Stimulated activated CD8-positive, alpha-beta memory T cell treated with anti-CD3 and anti-CD28 coated beads, Interleukin-12 subunit alpha, Interleukin-12 subunit beta, amount 100 ng/mL, for 24 hours (primary cell): ENCODE measurements around the gene ELK4.
A peak's percentile ranks its signal among the peaks of the same experiment; 100 is the strongest.
"Not testable (repeated sequence)": the region's sequence is repeated elsewhere in the genome, so short reads cannot be mapped to it uniquely, and the experiment has no call there.

Source experiments
- DNase-seq: peaks from one replicate; pipeline ENCODE4 v3.0.0-alpha.2; 2020; ENCODE audit errors: extremely low read depth

Gene ELK4

DNA sequence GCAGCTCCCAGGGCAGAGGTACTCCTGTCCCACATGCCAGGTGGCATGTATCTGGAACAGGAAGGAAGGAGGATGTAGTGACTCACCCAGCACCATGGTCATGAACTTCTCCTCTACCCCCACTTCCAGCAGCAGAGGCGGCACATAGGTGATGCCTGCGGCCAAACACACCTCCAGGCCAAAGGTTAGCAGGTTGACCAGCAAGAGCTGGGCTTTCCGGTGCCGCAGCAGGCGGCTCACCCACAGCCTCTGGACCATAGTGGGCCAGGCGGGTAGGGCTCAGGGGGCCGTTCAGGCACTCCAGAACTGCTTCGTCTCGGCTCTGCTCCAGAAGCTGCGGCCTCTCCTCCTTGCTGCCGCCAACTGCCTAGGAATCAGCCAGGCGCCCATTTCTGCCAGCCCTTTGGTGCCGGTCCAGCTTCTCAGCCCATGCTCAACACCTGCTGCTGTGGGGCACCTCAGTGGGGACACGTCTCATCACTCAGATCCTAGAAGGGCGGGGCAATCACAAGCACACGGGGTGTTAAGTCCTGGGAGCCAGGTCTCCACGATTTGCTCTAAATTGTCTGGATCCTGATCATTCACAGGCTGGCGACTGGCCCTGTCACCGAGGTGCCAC is 32.7 kb upstream of the ELK4 start:
- DNase-seq, result no peak

DNA sequence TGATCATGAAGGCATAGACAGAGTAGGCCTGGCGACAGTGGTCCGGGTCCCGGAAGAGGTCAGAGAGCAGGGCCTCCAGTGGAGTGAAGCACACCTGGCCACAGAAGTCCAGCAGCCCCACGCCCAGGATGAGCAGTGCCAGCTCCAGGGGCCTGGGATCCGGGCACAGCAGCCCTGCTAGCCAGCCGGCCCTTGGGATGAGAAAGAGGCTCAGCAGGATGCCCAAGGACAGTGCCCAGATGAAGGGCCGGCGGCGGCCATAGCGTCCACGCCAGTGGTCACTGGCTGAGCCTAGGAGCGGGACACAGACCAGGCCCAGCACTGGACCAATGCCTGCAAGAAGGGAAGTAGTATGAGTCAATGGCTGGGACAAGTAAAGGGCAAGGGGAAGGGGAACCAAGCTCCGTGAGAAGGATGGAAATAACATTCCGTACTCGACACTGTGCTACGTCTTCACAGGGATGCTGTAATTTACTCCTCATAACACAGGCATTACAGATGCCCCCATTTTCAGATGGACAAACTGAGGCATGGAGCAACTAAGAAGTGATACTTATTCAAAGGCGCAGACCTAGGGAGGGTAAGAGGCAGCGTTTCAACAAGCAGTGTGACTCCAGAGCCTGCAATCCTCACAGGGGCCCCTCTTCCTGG is 31.6 kb upstream of the ELK4 start:
- DNase-seq, result no peak

DNA sequence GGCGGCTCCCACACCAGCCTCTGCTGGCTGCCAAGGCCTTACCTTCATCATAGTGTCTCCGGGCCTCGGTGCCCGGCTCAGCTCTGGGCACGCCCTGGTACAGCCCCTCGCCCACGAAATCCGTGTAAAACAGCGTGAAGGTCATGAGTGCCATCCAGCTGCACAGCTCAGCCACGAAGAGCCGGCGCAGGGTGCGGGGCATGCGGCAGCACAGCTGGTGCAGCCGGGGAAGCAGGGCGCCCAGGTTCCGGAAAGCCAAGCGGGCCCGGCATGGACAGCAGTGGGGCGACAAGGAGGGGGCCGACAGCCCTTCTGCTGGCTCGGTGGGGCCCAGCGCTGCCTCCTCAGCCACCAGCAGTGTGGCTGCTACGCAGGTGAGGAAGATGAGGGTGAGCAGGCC is 31.0 kb upstream of the ELK4 start:
- DNase-seq, result no peak

DNA sequence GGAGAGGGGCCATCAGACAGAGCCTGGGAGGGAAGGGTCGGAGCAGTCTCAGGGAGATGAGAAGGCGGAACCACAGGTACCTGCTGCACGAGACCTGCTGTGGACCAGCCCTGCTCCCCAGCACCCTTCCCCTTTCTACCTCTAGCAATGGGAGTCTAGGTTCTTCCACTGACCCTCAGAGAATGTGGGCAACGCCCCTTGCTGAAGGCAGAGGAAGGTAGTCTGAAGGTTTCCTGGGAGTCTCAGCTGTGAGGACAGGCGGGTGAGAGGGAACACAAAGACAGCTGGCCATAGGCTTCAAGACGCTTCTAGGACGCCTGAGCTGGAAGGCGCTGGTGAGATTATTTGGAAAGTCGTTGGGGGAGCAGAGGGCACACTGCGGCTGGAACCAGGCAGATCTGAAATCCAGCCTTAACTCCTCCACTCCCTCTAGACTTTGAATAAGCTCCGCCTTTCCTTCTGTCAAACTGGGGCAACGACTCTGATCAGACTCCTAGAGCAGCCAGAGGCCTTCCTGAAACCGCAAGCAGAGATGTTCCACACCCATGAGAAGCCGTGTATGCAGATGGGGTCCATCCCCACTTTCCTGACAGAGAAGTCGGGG is 30.4 kb upstream of the ELK4 start:
- DNase-seq, result no peak

DNA sequence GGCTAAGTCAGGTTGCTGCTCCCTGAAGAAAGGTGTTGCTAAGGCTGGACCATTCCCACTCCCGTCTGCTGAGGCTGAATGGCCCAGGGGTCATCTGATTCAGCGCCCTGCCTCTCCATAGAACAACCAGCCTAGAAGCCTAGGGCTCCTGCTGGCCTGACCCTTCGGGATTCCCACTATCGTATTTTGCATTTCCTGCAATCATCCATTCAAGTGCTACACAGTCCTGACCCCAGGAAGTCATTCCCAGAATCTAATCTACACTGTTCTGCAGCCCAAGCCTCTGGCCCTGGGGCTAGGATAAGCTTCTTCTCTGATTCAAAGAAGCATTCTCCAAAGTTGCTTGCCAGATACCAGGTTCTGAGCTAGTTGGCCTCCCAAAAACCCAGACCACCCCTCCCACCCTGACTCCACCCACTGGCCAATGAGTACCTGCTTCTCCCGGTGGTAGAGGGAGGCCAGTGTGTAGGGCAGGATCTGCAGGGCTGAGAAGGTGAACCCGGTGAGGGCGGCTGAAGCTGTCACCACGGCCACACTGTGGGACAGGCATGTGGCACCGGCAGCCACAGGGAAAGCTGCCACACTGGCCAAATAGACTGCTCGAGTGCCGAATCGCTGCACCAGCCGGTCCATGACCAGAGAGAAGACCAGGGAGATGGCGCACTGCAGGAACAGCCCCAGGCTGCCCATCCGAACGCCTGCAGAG is 29.8 kb upstream of the ELK4 start:
- no peak for DNase-seq

DNA sequence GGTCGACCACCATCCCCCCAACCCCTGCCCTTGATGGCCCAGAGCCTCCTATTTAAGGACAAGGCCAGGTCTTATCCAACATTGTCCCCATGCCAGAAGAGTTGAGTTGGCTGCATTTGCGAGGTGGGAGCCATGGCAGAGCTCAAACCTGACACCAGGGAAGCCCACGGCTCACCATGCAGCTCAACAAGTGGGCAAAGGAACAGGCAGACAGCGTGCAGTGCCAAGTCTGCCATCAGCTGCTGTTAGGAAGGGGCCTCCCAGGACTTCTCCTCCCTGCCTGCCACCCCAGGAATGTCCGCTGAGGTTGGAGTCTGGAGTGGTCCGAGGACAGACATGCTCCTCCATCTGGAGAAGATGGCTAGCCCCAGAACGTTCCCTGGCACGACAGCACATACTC is 28.6 kb upstream of the ELK4 start:
- no peak for DNase-seq

DNA sequence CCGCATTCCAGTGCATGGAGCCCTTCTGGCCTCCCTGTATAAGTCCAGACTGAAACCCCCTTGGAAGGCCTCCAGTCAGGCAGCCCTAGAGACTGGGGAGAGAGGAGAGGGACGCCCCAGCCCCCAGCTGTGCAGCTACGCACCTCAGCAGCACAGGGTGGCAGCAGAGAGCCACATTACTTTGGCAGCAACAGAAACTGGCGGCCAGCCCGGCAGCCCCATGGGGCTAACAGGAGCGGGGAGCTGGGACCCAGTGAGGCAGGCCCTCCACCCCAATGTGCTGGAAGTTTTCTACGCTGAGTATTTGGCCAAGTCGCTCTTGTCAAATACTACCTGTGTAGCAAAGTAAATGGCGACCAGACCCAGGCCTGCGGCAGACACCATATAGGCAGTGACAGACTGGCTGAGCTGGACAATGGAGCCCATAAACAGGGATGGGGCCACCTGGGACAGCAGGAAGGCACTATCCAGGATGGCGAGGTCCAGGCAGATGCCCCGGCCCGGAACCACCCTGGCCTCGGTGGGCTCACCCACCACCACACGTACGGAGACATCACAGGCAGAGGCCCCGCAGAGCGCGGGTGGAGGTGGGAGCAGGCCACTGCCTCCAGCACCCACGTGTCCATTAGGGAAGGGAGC is 27.3 kb upstream of the ELK4 start:
- no peak for DNase-seq

DNA sequence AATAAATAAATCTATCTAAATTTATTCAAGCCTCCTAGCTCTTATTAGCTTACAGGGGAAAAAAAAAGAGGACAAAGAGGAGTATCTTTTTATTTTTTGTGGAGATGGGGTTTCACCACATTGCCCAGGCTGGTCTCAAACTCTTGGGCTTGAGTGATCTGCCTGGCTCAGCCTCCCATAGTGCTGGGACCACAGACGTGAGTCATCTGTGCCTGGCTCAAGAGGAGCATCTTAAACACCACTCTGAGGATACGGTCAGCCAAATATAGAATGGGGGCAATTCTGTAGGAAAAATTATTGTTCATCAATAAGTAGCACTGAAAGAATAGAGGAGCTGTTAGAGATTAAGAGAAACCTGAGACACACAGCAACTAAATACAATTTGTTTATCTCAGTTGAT is 24.4 kb upstream of the ELK4 start:
- no peak for DNase-seq

DNA sequence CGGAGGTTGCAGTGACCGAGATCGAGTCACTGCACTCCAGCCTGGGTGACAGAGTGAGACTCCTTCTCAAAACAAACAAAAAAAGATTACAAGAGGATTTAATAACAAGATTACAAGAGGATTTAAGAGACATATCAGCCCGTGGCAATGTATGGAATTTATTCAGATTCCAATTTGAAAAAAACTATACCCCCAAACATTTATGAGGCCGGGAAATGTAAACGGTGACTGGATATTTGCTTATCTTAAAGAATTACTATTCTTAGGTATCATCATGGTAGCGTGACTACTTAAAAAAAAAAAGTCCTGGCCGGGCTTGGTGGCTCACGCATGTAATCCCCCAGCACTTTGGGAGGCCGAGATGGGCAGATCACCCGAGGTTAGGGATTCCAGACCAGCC is 21.2 kb upstream of the ELK4 start:
- DNase-seq, result no peak

DNA sequence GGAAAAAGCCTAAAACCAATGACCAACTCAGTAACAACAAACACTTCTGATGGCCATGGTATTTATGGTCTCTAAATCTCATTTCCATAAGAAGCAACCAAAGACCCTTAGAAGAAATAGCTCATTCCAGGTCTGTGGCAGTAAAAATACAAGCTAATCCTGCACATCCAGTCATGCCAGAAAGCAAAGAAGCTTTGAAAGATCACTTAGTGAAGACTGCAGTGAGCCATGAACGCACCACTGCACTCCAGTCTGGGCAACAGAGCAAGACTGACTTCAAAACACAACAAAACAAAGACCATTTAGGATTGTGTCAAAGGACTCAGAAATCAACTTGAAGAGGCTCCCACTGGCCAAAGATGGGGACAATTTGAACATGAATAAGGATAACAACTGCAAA is 18.4 kb upstream of the ELK4 start:
- no peak for DNase-seq

DNA sequence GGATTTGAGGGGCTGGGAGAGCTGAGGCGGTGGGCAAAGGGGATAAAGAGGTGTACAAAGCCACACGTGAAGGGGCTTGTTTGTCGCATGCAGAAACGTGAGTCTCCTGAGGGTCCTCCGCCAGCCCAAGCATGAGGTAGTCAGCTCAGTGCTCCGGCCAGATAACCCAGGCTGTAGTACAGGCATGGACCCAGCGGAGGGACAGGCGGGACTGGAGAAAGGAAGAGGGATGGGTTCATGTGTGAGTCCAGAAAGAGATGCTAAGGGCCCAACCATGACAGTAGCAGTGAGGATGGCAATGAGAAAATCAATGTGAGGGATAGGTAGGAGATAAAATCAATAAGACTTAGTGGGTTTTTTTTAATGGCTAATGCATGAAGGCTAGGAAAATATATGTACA is 13.7 kb upstream of the ELK4 start:
- no peak for DNase-seq

DNA sequence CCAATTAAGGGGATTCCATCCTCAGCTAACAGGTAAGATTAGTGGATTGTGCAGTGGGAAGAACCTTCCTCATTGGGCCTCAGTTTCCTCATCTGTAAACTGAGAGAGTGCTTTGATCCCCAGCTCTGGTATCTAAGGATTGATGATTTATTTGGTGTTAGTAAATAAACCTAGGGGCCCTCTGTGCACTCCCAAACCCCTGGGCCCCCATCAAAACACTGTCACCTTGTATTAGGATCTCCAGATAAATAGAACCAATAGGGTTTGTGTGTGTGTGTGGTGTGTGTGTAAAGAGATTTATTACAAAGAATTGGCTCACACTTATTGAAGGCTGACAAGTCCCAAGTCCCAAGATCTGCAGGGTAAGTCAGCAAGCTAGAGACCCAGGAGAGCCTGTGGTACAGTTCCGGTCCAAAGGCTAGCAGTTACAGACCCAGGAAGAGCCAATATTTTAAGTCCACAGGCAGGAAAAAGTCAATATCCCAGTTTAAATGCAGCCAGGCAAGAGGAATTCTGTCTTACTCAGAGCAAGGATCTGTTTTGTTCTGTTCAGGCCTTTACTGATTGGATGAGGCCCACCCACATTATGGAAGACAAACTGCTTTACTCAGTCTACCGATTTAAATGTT is 11.0 kb upstream of the ELK4 start:
- DNase-seq, result no peak

DNA sequence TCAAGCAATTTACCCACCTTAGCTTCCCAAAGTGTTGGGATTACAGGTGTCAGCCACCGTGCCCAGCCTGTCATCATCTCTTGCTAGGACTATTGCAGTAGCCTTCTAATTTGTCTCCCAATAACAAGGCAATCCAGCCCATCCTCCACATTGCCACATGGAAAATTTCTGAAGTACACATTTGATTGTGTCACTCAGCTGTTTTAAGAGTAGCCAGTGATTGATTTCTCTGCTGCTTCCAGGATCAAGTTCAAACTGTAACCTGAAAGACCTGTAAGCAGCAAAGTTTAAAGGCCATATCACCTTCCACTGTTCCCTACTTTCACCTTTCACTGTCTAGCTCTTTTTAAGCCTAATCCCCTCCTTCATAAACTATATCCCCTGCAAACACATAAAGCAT is 7.8 kb upstream of the ELK4 start:
- no peak for DNase-seq

DNA sequence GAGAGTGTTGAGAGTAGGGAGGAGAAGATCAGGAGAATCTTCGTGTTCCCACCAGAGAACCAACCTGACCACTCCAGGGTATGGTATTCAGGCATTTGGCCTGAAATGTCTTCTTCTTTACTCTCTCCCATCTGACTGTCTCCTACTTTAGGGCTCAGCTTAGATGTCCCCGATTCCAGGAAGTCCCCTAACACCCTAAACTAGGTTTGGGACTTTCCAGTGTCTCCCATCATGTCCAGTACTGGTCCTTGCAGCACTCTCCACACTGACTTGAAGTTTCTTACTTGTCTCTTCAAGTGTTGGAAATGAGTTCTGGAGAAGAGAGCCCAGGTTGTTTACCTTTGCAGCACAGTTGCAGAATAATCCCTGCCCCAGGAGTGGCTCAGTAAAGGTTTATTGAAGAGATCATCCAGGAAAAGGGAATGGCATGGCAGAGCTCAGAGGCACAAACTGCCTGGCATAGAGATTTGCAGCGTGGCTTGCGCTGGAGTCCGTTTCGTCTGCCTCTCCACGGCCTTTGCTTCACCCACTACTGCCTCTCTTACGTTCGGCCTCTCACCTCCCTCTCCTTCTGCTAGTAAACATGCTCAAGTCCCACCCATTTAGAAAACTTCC is 6.2 kb upstream of the ELK4 start:
- DNase-seq, result no peak

DNA sequence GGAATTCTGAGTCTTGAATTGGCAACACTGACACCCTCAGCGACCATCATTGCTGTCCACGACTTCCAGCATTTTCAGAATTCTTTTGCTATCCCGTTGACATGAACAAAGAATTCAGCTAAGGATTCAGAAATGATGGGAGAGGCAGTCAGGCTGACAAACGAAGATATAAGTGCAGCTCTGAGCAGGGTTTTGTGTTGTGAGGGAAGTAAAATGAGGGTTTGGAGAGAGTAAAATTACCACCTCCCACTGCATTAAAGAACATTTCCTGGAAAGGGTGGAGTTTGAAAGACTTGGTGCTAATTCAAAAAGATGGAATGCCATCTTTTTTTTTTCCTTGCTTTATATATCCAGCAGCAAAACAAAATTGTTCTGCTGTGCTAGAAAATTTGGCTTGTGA is 4.9 kb upstream of the ELK4 start:
- DNase-seq, result no peak

DNA sequence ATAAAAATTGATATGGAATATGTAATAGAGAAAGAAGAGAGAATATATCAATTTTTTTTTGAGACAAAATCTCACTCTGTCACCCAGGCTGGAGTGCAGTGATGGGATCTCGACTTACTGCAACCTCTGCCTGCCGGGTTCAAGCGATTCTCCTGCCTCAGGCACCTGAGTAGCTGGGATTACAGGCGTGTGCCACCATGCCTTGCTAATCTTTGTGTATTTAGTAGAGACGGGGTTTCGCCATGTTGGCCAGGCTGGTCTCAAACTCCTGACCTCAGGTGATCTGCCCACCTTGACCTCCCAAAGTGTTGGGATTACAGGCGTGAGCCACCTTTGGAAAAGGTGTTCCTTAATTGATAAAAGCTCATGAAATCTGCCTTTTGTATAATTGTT is 4.3 kb upstream of the ELK4 start:
- DNase-seq, result not testable (repeated sequence)

DNA sequence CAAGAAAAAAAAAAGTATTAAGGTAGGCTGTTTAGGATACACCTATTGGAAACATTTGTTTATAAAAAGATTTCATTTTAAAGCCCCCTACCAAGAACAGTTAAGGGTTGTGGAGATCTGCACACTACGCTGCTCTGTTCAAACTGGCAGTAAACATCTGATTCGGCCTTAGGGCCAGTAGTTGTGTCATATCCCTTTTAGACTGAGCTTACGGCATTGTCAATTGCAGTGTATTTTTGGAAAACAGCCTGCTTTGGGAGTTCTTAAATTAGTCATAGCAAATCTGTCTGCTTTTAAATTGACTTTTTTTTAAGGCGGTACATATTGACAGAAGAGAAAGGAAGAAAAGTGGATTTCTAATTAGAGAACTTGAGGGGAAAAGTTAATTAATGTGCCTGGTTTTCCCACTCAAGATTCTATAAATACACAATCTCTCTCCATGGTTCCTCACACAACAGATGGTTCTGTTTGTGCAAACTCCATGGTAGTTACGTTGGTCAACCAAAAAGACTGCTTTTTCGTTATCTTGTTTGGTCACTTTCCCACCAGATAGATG is 1.7 kb upstream of the ELK4 start:
- DNase-seq, result no peak

DNA sequence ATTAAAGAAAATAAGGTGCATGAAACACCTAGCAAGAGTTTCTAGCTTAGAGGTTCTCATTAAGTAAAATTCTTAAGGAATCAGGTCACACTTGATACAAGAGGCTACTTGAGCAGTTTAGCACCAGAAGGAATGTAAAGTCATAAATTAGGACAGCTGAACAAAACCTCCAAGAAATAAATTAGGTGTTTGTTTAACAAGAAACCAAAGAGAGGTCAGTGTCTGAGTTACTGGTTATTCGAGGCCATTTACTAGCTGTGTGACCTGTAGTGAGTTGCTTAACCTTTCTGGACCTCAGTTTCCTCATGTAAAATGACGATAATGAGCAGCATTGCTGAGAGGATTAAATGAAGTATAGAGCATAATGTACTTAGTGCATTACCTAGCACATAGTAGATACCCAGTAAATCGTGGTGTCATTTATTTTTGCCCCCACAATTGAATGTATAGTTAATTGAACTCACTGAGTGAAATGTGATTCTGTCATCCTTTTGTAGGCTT is 908 bp upstream of the ELK4 start:
- DNase-seq, result no peak

DNA sequence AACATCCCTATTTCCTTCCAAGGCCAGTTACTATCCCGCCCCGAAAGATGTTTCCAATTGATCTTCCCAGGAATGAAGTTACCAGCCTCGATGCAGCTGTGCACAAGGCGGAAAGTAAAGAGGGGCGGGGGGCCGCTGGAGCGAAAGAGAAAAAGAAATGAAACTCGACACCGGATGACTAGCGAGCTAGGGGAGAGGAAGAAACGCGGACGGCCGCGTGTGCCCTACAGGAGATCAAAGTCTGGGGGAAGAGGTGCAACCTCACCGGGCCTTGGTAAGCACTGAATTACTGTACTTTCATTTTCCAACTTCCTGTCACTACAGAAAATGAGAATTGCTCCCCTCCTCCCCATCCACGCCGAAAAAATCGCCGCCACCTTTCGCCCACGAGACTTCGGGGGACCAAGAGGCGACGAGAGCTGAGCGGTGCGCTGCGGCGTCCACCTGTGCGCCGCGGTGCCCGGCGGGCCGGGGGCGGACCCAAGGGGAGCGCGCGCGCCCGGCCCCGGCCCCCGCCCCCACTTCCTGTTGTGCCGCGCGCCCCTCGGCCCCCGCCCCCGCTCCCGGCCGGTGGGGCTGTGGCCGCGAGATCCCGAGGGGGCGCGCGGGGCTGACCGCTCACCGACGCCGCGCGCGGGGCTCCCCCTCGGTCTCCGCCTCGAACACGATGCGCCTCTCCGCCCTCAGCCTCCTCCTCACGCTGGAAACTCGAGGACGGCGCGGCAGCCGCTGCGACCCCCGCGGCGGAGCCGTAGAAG is 622 bp downstream of the ELK4 start:
- peak; percentile 63 for DNase-seq

DNA sequence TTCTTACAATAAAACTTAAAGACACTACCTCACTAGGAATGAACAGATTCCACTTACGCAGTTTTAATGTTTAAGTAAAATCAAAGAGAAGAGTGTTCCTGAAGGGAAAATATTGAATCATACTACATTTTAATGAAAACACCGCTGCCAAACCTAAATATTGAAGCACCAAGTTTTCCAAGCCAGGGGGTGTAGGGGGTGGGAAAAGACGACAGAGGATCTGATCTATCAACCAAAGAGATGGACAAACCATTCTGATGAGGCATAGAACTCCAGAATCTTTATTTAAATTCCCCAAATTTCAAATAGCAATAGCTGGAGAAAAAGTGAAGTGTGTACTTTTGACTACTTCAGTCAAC is 1.2 kb downstream of the ELK4 start:
- no peak for DNase-seq

DNA sequence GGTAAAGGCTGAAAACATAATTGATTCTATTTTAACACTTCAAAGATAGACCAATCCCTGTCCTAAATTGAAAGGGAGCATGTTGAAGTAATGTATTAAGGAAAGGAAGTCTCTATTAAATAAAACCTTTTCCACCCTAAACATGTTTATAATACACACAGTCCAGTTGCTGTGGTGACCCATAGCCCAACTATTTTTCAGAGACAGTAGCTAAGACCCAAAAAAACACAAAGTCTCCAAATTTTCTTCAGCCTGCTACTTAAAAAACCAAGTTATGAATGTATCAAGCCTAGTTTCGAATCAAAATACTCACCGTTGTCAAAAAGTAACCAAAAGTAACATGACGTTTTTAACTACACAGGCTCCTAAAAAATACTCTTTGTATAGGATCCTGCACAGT is 1.6 kb downstream of the ELK4 start:
- no peak for DNase-seq
